Neuronal stem cell (in vitro differentiated cells): Measurements from ENCODE around the gene TLCD3B.
A peak's percentile ranks its signal among the peaks of the same experiment; 100 is the strongest.

Experiments
- DNase-seq: peaks from one replicate; pipeline ENCODE4 v3.0.0-alpha.2; 2013; ENCODE audit warnings: low spot score
- H2AFZ ChIP-seq: one replicate; pipeline ENCODE4 v1.6.1; 2013; ENCODE audit warnings: mild to moderate bottlenecking, low read length, inconsistent platforms
- H2AK5ac ChIP-seq: 2 replicates; pipeline ENCODE4 v1.6.1; 2013; ENCODE audit warnings: low read depth, mild to moderate bottlenecking, inconsistent platforms, low read length, moderate library complexity, mixed read lengths
- H2BK120ac ChIP-seq: 2 replicates; pipeline ENCODE4 v1.6.1; 2013; ENCODE audit warnings: low read depth, mild to moderate bottlenecking, inconsistent platforms, low read length, moderate library complexity, mixed read lengths
- H2BK12ac ChIP-seq: one replicate; pipeline ENCODE4 v1.6.1; 2013; ENCODE audit warnings: low read length, inconsistent platforms
- H2BK15ac ChIP-seq: 2 replicates; pipeline ENCODE4 v1.6.1; 2013; ENCODE audit warnings: mild to moderate bottlenecking, low read length, inconsistent platforms, mixed read lengths
- H2BK5ac ChIP-seq: one replicate; pipeline ENCODE4 v1.6.1; 2013; ENCODE audit warnings: inconsistent platforms, mild to moderate bottlenecking, low read length, moderate library complexity
- H3K14ac ChIP-seq: one replicate; pipeline ENCODE4 v1.6.1; 2013; ENCODE audit warnings: low read length, inconsistent platforms
- H3K18ac ChIP-seq: 2 replicates; pipeline ENCODE4 v1.6.1; 2013; ENCODE audit warnings: low read length, inconsistent platforms
- H3K23ac ChIP-seq: 2 replicates; pipeline ENCODE4 v1.6.1; 2013; ENCODE audit warnings: low read depth, mild to moderate bottlenecking, mixed read lengths, low read length, inconsistent platforms; ENCODE audit not compliant: poor library complexity
- H3K27ac ChIP-seq: replicated peaks from 3 replicates; pipeline ENCODE4 v1.5.1; 2013; ENCODE audit warnings: low read length, inconsistent platforms
- H3K27me3 ChIP-seq, 3 experiments: 2 replicates each; pipeline ENCODE4 v1.6.1; 2013; ENCODE audit warnings: low read length in 3 of 3, mild to moderate bottlenecking in 2 of 3, inconsistent platforms in 1 of 3, low read depth in 1 of 3, mixed read lengths in 1 of 3, moderate library complexity in 1 of 3; ENCODE audit not compliant: control insufficient read depth in 3 of 3, insufficient read depth in 3 of 3
- H3K36me3 ChIP-seq, 2 donors: replicated peaks in 1 of 2; 2 replicates each; pipeline ENCODE4 v1.6.1; 2013; ENCODE audit warnings: low read length in 2 of 2; ENCODE audit not compliant: control insufficient read depth in 2 of 2, insufficient read depth in 2 of 2
- H3K4ac ChIP-seq: 2 replicates; pipeline ENCODE4 v1.6.1; 2013; ENCODE audit warnings: inconsistent platforms, mild to moderate bottlenecking, low read length, moderate library complexity
- H3K4me1 ChIP-seq, 2 donors: 1 replicate in 1 of 2; 2 replicates in 1 of 2; pipeline ENCODE4 v1.6.1; 2013; ENCODE audit warnings: low read length in 2 of 2, low read depth in 1 of 2; ENCODE audit not compliant: control insufficient read depth in 2 of 2, insufficient read depth in 1 of 2
- H3K4me2 ChIP-seq: one replicate; pipeline ENCODE4 v1.6.1; 2013; ENCODE audit warnings: mild to moderate bottlenecking, low read length, inconsistent platforms; ENCODE audit not compliant: insufficient read depth, poor library complexity, severe bottlenecking
- H3K4me3 ChIP-seq, 2 donors: 2 replicates each; pipeline ENCODE4 v1.5.1; 2013; ENCODE audit warnings: low read length in 2 of 2, mild to moderate bottlenecking in 2 of 2, inconsistent platforms in 1 of 2, moderate library complexity in 1 of 2
- H3K79me1 ChIP-seq: one replicate; pipeline ENCODE4 v1.6.1; 2013; ENCODE audit warnings: low read depth, mild to moderate bottlenecking, inconsistent platforms, low read length, moderate library complexity
- H3K9ac ChIP-seq: one replicate; pipeline ENCODE4 v1.6.1; 2013; ENCODE audit warnings: mild to moderate bottlenecking, low read depth, low read length, inconsistent platforms; ENCODE audit not compliant: poor library complexity
- H3K9me3 ChIP-seq, 2 donors: replicated peaks in 1 of 2; 2 replicates each; pipeline versions ENCODE3 to v1.6.1; 2013; ENCODE audit warnings: low read length in 2 of 2, mild to moderate bottlenecking in 2 of 2, inconsistent platforms in 1 of 2, low read depth in 1 of 2, mixed read lengths in 1 of 2, moderate library complexity in 1 of 2; ENCODE audit not compliant: control insufficient read depth in 2 of 2, insufficient read depth in 1 of 2
- H4K8ac ChIP-seq: one replicate; pipeline ENCODE4 v1.6.1; 2013; ENCODE audit warnings: low read depth, mild to moderate bottlenecking, inconsistent platforms, low read length, moderate library complexity
- H4K91ac ChIP-seq: one replicate; pipeline ENCODE4 v1.6.1; 2013; ENCODE audit warnings: low read length, low read depth, mild to moderate bottlenecking, inconsistent platforms; ENCODE audit not compliant: poor library complexity
- WGBS, 2 donors: extraction: QIAGEN DNeasy Blood & Tissue Kit; methylation state at CpG; one replicate each; pipeline ENCODE4 v1.1.7; 2013; ENCODE audit warnings: missing lambda C conversion rate in 2 of 2, mixed read lengths in 1 of 2; ENCODE audit not compliant: insufficient read length in 2 of 2, insufficient replicate concordance in 1 of 2; ENCODE audit errors: extremely low coverage in 2 of 2; 5-methylcytosine and 5-hydroxymethylcytosine counted together

TLCD3B gene

GRCh38 chr16:30002614-30003346 lies 28.3 kb downstream of the TLCD3B start:
- Histone ChIP-seq H3K18ac (no peak overlapping the region), H2AK5ac (no peak overlapping the region), H3K9me3 (no peaks in the 10 kb centered on the region), H3K27me3 (no peaks in the 10 kb centered on the region), H2BK12ac (no peak overlapping the region), H2AFZ (no peak overlapping the region), H3K4ac (no peak overlapping the region), H2BK5ac (peak overlapping the region; percentile 24), H4K91ac (no peak overlapping the region), H3K14ac (no peak overlapping the region), H4K8ac (no peak overlapping the region), H2BK15ac (peak overlapping the region; percentile 37), H3K4me2 (no peak overlapping the region), H3K9ac (no peak overlapping the region), H3K36me3 (peaks cover 19 to 61% of the 10 kb centered on the region in 2 donors), H3K79me1 (peaks cover 6% of the 10 kb centered on the region), H2BK120ac (no peak overlapping the region), H3K27ac (no peak overlapping the region), H3K4me1 (no peaks in the 10 kb centered on the region), H3K4me3 (no peak overlapping the region), H3K23ac (no peak overlapping the region)
- no peak for DNase-seq
- WGBS, 2 donors: no CpG with 5 or more reads among the region's 19 CpGs

- Histone ChIP-seq H3K18ac (no peak overlapping the region), H2BK5ac (peak overlapping the region; percentile 5), H3K27me3 (no peaks in the 10 kb centered on the region), H3K14ac (no peak overlapping the region), H2BK12ac (no peak overlapping the region), H2AK5ac (peak overlapping the region; percentile 24), H3K4me2 (no peak overlapping the region), H2AFZ (no peak overlapping the region), H4K91ac (no peak overlapping the region), H3K4me3 (no peak overlapping the region), H3K79me1 (peaks cover 9% of the 10 kb centered on the region), H3K27ac (no peak overlapping the region), H3K36me3 (peaks cover 14 to 65% of the 10 kb centered on the region in 2 donors), H3K4ac (no peak overlapping the region), H2BK15ac (no peak overlapping the region), H3K9me3 (no peaks in the 10 kb centered on the region), H2BK120ac (no peak overlapping the region), H3K4me1 (peaks cover 0 to 4% of the 10 kb centered on the region in 2 donors), H3K23ac (peak overlapping the region; percentile 53), H3K9ac (no peak overlapping the region), H4K8ac (no peak overlapping the region)
- no peak for DNase-seq
- no CpG with 5 or more reads among the region's 33 CpGs for WGBS, 2 donors
These were observed 30.1 kb downstream of the TLCD3B start for GRCh38 chr16:30000735-30001631.

GRCh38 chr16:29999605-30000004 lies 31.5 kb downstream of the TLCD3B start:
- Histone ChIP-seq H3K18ac (no peak overlapping the region), H2AFZ (no peak overlapping the region), H3K4me2 (no peak overlapping the region), H3K9ac (no peak overlapping the region), H3K4me3 (no peak overlapping the region), H2BK5ac (no peak overlapping the region), H3K14ac (no peak overlapping the region), H3K79me1 (peaks cover 9% of the 10 kb centered on the region), H3K23ac (no peak overlapping the region), H3K36me3 (peaks cover 12 to 60% of the 10 kb centered on the region in 2 donors), H3K9me3 (no peaks in the 10 kb centered on the region), H2BK15ac (no peak overlapping the region), H3K27ac (no peak overlapping the region), H4K8ac (no peak overlapping the region), H3K27me3 (no peaks in the 10 kb centered on the region), H2BK12ac (no peak overlapping the region), H4K91ac (no peak overlapping the region), H3K4me1 (peaks cover 6 to 8% of the 10 kb centered on the region in 2 donors), H2BK120ac (no peak overlapping the region), H3K4ac (no peak overlapping the region), H2AK5ac (no peak overlapping the region)
- no CpG with 5 or more reads among the region's 6 CpGs for WGBS, 2 donors
- no peak for DNase-seq

- peak overlapping the region; percentile 20 for H4K8ac ChIP-seq
- H4K91ac ChIP-seq: no peak overlapping the region
- H2BK5ac ChIP-seq: no peak overlapping the region
- no peak for DNase-seq
- no peak overlapping the region for H3K18ac ChIP-seq
- H3K27me3 ChIP-seq: no peaks in the 10 kb centered on the region
- H2AFZ ChIP-seq: peak overlapping the region; percentile 94
- H3K23ac ChIP-seq: no peak overlapping the region
- WGBS, 2 donors: no CpG with 5 or more reads among the region's 9 CpGs
- H3K4me2 ChIP-seq: peak overlapping the region; percentile 63
- peaks cover 8 to 10% of the 10 kb centered on the region in 2 donors for H3K4me1 ChIP-seq
- peak overlapping the region; percentile 85 for H3K9ac ChIP-seq
- H2BK15ac ChIP-seq: no peak overlapping the region
- H3K79me1 ChIP-seq: peaks cover 5% of the 10 kb centered on the region
- H2BK120ac ChIP-seq: no peak overlapping the region
- H3K4me3 ChIP-seq: peak overlapping the region; percentile 78 to 86
- H3K14ac ChIP-seq: no peak overlapping the region
- H3K4ac ChIP-seq: no peak overlapping the region
- no peak overlapping the region for H3K27ac ChIP-seq
- no peaks in the 10 kb centered on the region for H3K9me3 ChIP-seq
- H2BK12ac ChIP-seq: no peak overlapping the region
- peaks cover 16 to 69% of the 10 kb centered on the region in 2 donors for H3K36me3 ChIP-seq
- no peak overlapping the region for H2AK5ac ChIP-seq
These were observed 34.3 kb downstream of the TLCD3B start for GRCh38 chr16:29996766-29997250.
